Activated CD4-positive, CD25-positive, alpha-beta regulatory T cell (primary cell): Measurements from ENCODE around the gene CHMP4A.

Experiments used
- DNase-seq, 4 experiments: peaks; one replicate each; lab custom pipeline; 2025; lab: John Stamatoyannopoulos, UW

CHMP4A gene

DNA sequence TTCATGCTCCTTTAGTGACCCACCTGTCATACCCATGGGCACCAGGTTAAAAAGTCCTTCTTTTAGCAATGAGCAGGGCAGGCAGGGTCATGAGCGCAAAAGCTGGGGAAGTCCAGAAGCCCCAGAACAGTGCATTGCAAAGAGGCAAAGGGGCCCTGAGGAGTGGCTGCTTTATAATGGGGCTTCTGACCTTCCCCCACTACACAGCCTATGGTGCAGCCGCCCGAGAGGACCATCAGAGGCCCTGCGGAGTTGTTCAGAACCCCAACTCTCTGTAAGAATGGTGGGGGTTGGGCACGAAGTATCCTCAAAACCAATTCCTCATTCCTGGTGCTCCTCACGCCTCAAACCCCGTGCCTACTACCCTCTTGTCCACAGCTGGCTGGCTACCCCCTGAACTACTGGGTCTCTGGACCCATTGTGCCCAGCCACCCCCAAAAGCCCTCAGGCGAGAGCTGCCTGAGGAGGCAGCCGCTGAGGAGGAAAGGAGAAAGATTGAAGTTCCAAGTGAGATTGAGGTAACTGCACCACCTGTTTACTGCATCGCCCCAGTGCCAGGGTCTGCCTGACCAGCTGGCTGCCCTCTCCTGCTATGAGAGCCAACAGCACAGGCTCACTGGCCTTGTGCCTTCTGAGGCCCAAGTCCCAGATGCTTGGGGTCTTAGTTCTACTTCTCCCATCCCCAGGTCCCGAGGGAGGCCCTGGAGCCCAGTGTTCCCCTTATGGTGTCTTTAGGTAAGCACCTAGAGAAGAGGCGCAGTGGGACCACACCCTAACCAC, 34.7 kb downstream of the CHMP4A start:
- no peak for DNase-seq

DNA sequence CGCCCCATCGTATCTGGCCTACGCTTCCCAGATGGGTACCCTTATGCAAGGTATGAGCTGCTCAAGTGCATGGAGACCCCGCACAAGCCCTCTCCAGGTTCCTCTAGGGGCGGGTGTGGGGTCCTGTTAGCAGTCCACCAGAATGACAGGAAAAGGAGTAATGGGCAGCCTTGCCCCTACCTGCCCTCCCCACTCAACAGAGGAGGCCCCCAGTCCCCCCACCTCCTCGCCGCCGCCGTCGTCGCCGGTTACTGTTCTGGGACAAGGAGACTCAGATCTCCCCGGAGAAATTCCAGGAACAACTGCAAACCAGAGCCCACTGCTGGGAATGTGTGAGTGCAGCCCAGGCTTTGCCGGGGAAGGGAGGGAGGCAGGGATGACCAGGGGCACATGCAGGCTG, 35.4 kb downstream of the CHMP4A start:
- DNase-seq = no peak

DNA sequence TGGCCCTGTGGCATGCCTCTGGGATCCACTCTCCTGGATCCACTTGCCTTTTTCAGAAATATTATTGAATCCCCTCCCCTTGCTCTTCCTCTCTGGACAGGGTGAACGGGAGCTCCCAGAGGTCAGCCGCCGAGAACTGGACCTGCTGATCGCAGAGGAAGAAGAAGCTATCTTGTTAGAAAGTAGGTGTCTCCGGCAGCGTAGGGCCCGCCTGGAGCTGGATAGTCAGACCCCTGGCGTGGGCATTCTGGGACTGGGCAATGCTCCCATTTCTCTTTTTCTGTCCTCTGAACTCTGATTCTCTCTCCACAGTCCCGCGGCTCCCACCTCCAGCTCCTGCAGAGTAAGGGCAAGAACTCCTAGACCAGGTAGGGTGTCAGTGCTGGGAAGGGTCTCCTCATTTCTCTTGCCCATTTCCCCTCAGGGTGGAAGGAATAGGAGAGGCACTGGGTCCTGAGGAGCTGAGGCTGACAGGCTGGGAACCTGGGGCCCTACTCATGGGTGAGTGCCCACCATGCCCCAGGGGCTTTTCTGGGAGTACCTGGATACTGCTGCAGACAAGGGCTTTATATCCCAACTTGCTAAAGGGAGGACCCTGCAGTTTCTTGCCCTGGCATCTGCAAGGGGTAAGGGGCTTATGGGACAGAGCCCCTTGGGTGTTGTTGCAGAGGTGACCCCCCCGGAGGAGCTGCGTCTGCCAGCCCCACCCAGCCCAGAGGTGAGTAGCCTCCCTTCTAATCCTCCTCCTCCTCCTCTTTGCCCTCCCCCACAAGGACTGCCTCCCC, 36.1 kb downstream of the CHMP4A start:
- no peak for DNase-seq

DNA sequence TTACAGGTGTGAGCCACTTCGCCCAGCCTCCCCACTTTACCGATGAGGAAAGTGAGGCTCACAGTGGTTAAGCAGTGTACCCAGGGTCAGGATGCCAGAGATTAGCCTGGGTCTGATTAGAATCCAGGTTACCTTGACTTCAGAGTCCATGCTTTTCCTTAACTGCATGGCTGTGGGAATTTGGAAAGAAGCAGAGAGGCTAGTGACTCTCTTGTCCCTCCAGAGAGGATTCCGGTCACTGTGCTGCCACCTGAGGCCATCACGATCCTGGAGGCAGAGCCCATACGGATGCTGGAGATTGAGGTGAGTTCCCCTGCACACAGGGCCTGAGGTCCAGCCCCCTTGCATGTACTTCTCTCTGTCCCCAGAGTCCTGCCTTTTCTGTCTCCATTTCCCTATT, 36.7 kb downstream of the CHMP4A start:
- no peak for DNase-seq

DNA sequence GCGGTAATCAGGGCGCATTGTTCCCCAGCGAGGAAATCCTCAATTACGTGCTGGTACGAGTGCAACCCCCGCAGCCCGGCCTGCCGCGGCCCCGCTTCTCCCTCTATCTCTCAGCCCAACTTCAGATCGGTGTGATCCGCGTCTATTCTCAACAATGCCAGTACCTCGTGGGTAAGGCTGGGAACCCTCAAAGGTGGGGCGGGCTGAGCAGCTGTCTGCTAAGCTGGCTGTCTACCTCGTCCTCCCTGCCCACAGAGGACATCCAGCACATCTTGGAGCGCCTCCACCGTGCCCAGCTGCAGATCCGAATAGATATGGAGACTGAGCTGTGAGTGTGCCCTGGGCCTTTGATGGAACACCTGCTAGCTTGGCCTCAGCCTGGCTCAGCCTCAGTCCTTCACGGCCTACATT, 40.4 kb downstream of the CHMP4A start:
- DNase-seq = no peak

DNA sequence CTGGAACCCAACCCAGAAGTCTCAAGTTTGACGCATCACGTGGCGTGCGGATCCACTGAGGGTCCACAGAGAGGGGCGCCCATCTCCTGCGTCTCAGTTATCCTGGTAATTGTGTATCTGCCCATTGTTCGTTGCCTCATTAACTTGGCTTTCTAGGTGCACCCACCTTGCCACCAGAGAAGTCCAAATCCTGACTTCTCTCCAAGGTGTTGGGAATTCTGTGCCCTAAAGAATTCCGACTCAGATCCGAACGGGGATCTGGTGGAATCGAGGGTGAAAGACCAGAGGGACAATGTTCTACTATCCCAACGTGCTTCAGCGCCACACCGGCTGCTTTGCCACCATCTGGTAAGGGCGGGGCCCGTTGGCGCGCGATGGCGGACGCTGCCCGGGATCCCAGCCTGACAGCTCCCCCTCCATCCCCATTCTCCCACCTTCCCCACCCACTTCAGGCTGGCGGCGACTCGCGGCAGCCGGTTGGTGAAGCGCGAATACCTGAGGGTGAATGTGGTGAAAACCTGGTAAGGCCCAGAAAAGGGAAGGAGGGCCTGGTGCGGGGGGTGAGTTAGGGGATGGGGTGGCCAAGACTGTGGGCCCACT, 40.9 kb downstream of the CHMP4A start:
- no peak for DNase-seq

DNA sequence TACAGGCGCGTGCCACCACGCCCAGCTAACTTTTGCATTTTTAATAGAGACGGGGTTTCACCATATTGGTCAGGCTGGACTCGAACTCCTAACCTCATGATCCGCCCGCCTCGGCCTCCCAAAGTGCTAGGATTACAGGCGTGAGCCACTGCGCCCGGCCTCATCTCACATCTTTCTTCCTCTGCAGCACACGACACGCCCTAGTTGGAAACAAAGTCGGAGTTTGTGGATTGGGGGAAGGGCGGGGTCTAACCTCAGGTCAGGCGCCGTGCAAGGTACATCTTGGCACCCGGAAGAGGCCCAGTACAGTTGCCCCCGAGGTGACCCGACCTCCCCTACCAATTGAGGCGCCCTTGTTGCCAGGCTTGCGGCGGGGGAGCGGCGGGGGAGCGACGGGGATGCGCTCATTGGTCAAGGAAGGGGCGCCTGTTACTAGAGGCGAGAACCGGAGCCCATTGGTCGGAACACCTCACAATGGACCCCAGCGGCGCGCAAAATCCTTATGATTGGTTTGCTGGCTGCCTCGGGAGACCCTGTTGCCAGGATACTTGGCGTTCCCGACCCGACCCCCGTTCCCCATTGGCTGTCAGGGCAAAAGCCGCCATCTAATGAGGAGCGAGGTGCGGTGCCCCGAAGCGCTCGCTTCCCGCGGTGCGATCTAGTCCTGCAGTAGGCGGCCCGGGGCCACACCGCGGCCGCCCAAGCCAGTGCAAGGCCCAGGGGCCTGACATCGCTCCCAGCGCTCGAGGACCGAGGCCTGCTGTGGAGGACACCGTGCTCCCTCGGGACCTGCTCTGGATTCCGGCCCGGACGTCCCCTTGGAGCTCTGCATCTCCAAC, 41.6 kb downstream of the CHMP4A start, which contains the start of gene REC8:
Gene REC8 (plus strand): TSS at position 659 of the 839 bp plus-strand sequence. CDS start 473 bp downstream, outside the sequence.
- DNase-seq = peak; percentile 28 to 70 (median 52)

DNA sequence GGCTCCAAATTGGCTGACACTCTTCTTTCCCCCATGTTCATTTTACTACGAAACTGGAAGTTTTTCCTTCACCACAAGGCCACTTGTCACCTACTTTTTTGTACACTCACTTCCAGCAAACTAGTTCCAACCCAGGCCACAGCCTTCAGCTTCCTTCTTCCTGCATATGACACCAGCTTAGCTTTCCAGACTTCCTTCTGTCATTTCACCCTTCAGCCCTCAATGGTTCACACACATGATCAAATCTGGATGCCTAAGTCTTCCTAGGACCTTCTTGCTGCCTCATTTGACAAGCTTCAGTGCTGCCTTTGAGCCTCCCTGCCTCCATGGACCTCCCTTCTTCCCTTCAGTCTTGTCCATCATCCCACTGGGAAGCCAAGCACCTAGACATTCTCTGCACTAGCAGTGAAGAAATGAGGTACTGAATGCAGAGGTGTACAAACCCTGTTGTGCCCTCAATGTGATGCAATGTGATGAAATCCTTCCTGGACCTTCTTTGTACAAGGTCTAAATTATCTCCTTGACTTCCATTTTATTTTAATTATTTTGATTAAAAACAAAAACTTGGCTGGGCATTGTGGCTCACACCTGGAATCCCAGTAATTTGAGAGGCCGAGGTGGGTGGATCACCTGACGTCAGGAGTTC, 45.7 kb downstream of the CHMP4A start:
- no peak for DNase-seq

DNA sequence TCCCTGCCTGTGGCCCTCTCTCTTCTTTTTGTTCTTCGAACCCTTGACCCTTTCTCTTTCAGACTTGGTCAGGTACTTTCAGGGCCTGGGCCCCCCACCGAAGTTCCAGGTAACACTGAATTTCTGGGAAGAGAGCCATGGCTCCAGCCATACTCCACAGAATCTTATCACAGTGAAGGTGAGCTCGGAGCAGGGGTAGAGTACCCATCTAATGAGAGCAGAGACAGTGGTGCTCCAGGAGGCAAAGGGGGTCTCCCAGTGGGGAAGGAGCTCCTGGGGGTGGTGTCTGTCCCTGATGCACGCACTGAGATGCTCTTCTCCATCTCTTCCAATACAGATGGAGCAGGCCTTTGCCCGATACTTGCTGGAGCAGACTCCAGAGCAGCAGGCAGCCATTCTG, 47.5 kb downstream of the CHMP4A start:
- no peak for DNase-seq

DNA sequence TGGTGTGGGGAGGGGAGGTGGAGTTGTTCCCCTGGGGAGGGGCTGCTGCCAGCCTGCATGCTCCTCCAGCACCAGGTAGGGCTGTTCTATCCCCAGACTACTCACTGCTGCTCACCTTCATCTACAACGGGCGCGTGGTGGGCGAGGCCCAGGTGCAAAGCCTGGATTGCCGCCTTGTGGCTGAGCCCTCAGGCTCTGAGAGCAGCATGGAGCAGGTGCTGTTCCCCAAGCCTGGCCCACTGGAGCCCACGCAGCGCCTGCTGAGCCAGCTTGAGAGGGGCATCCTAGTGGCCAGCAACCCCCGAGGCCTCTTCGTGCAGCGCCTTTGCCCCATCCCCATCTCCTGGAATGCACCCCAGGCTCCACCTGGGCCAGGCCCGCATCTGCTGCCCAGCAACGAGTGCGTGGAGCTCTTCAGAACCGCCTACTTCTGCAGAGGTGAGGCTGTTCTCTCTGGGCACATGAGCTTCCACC, 48.7 kb downstream of the CHMP4A start:
- no peak for DNase-seq

DNA sequence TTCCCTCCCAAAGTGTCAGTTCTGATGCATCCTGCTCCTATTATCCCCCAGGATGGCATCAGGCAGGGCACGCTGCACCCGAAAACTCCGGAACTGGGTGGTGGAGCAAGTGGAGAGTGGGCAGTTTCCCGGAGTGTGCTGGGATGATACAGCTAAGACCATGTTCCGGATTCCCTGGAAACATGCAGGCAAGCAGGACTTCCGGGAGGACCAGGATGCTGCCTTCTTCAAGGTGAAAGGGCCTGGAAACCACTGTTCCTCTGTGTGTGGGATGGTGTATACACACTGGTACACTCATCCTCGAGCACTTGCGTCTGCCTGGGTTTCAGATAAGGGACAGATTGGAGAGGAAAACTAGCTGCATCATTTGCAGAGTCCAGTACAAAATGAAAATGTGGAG, 51.2 kb downstream of the CHMP4A start:
- DNase-seq = no peak

DNA sequence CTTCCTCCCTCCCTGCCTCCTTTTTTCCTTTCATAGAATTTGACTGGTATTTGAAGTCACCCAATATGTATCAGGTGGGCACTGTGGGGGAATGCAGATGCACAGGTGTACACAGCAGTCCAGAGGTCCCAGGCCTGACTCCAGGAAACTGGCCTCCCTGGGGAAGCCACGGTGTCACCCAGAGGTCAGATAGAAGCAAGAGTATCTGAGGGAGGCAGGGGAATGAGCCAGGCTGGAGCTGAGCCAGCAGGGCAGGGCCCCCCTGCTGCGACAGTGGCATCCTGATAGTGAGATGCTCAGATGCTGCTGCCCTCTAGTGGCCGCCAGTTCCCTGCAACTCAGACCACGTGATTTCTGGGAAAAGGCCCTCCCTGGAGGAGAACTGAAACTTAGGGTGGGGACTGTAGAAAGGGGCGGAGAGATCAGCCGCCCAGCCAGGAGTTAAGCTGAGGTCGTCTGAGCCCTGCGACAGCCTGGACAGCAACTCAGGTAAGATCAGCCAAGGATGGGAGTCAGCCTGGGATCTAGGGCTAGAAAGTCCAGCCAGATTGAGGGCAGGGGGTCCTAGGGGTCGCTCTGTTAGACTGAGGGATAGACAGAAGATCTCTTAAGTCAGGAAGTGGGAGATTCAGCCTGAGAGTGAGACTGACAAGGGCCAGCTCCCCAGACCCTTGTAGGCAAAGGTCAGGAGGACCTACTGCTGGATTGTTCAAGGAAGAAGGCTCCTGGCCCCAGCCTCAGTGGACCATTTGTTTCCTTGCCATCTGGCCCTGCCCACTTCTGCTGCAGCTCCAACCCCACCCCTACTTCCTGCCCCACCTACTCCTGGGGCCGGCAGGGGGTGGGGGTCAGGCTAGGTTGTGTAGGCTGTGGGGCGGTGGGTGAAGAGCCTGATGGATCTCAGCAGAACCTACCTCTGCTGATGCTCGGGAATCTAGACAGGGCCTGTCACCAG, 52.2 kb downstream of the CHMP4A start, which contains the start of gene IRF9:
Gene IRF9 (plus strand): TSS at position 416 of the 955 bp plus-strand sequence. CDS start 880 bp downstream, outside the sequence.
- peak; percentile 93 to 99 (median 95) for DNase-seq

DNA sequence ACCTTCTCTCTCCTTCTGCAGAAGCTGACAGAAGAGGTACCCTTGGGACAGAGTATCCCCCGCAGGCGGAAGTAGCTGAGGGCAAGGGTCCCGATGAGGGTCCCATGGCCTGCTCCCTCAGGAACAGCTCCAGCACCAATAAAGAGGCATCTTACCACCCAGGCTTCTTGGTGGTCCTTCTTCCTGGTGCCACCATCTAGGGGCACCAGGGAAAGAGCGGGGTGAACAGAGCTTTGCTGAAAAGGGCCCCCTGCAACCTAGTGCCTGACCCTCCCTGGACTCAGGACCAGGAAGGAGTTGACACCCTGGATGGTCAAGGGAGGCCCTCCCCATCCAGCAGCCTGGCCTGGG, 52.8 kb downstream of the CHMP4A start:
- DNase-seq = no peak

DNA sequence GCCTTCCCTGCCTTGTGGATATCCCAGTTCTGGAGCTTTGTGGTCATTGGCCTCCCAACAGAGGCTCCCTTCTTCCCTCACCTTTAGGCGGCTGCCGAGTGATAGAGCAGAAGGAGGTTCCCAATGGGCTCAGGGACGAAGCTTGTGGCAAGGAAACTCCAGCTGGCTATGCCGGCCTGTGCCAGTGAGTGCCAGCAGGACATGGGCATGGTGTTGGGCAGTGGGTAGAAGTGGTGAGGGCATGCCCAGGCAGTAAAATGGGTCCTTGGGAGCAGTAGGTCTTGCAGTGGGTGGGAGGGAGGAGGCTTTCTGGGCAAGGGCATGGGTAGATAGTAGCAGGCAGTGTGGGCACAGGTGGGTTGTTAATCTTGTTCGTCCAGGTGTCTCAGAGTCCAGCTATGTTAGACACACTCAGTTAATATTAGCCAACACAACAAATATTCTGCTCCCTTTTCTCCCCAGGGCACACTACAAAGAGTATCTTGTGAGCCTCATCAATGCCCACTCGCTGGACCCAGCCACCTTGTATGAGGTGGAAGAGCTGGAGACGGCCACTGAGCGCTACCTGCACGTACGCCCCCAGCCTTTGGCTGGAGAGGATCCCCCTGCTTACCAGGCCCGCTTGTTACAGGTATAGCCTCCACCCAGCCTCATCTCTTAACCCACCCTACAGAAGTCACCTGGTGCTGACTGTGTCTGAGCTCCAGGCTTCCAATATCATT, 53.4 kb downstream of the CHMP4A start:
- no peak for DNase-seq
